GM12864 (cell line): ENCODE data around the gene DCAF7.

Experiments used
- DNase-seq: peaks from one replicate; pipeline ENCODE4 v3.0.0-alpha.2; 2011; ENCODE audit warnings: low read depth
- H3K4me3 ChIP-seq: 2 replicates; pipeline ENCODE4 v1.5.1; 2011; ENCODE audit warnings: mild to moderate bottlenecking, low read depth, low read length, control low read depth
- TF ChIP-seq, protein P1 (sequence below): IDR thresholded peaks from 2 replicates; pipeline ENCODE4 v1.5.1; 2011; ENCODE audit warnings: low read depth, mild to moderate bottlenecking, moderate library complexity, low read length, control low read depth, inconsistent platforms; ENCODE audit errors: missing control alignments

The DCAF7 gene

DNA sequence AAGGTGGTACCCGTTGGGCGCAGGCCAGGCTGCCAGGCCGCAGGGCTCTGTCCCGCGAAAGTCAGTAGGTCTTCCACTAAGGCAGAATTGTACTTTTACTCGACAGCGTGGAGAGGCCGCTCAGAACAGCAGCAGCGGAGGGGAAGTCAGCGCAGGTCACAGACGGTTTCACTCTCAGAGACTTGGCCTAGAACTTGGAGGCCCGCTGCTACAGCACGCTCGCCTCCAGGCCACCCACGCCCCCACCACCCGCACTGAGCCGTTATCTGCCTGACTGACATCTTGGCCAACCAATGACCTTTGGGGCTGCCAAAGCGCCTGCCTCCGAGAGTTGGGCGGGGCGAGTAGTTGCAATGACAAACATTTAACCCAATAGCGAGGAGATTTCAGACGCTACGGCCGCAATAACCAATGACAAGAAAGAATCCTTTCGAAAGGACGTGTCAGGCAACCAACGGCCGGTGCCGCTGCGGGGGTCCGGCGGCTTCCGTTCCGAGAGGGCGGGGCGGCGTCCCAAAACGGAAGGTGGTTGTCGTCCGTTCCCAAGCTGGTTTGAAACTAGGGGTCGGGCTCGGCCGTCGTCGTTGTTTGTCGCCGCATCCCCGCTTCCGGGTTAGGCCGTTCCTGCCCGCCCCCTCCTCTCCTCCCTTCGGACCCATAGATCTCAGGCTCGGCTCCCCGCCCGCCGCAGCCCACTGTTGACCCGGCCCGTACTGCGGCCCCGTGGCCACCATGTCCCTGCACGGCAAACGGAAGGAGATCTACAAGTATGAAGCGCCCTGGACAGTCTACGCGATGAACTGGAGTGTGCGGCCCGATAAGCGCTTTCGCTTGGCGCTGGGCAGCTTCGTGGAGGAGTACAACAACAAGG, at the start of gene DCAF7:
Gene DCAF7 (plus strand): TSS at position 532 of the 871 bp plus-strand sequence. CDS start 201 bp downstream, at position 733.
- TF ChIP-seq, protein P1, sequence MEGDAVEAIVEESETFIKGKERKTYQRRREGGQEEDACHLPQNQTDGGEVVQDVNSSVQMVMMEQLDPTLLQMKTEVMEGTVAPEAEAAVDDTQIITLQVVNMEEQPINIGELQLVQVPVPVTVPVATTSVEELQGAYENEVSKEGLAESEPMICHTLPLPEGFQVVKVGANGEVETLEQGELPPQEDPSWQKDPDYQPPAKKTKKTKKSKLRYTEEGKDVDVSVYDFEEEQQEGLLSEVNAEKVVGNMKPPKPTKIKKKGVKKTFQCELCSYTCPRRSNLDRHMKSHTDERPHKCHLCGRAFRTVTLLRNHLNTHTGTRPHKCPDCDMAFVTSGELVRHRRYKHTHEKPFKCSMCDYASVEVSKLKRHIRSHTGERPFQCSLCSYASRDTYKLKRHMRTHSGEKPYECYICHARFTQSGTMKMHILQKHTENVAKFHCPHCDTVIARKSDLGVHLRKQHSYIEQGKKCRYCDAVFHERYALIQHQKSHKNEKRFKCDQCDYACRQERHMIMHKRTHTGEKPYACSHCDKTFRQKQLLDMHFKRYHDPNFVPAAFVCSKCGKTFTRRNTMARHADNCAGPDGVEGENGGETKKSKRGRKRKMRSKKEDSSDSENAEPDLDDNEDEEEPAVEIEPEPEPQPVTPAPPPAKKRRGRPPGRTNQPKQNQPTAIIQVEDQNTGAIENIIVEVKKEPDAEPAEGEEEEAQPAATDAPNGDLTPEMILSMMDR = no peak
- DNase-seq = peak; percentile 100
- H3K4me3 ChIP-seq = peak within 1 kb of the TSS; percentile 98

DNA sequence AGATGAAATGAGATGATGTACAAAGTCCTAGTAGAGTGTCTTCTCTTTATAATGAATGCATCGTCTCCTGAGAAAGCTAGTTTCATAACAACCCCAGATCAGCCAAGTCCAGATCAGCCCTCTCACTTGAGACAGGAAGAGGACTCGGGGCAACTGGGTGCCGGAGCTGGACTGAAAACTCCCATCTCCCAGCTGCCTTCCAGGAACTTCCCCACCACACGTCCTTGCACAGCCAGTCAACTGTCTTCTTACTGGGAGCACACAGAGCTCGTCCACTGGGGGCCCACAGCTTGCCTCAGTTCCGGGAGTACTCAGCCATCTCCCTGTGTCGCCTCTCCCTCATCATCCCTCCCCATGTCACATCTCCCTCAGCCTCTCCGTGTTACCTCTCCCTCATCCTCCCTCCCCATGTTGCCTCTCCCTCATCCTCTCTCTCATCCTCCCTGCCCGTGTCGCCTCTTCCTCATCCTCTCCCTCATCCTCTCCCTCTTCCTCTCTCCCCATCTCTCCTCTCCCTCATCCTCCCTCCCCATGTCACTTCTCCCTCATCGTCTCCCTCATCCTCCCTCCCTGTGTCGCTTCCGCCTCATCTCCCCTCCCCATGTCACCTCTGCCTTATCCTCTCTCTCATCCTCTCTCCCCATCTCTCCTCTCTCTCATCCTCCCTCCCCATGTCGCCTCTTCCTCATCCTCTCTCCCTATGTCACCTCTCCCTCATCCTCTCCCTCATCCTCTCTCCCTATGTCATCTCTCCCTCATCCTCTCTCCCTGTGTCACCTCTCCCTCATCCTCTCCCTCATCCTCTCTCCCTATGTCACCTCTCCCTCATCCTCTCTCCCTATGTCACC, 49.5 kb upstream of the DCAF7 start:
- no peak for DNase-seq
- TF ChIP-seq, protein P1 = no peak
- H3K4me3 ChIP-seq = no peak overlapping the region

DNA sequence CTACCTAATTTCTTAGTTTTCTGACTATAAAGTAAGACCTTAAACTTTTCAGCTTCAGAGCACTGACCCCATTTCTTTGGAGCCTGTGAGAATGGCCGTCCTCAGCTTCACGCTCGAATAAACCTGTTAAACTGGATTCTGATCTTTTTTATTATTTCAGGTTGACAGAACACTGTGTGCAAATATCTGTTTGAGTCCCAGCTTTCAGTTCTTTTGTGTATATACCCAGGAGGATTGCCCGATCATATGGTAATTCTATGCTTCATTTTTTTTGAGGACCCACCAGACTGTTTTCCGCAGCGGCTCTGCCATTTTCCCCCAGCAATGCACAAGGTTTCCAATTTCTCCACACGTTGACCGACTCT, 47.0 kb upstream of the DCAF7 start:
- DNase-seq = no peak
- no peak overlapping the region for H3K4me3 ChIP-seq
- TF ChIP-seq, protein P1 = no peak

DNA sequence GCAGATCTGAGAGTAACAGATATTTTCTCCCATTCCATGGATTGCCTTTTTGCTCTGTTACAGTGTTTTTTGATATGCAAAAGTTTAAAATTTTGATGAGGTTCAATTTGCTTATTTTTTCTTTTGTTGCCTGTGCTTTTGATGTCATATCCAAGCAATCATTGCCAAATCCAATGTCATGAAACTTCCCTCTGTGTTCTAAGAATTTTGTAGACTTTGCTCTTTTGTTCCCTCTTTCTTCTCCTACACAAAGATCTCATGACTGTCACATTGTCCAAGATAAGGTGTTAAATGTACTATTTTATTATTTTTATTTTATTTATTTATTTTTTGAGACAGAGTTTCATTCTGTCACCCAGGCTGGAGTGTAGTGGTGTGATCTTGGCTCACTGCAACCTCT, 46.0 kb upstream of the DCAF7 start:
- DNase-seq = no peak
- TF ChIP-seq, protein P1 = no peak
- no peak overlapping the region for H3K4me3 ChIP-seq

GRCh38 chr17:63505341-63505740, 44.9 kb upstream of the DCAF7 start:
- TF ChIP-seq, protein P1 = no peak
- H3K4me3 ChIP-seq = no peak overlapping the region
- DNase-seq = no peak

GRCh38 chr17:63506627-63507026, 43.6 kb upstream of the DCAF7 start:
- DNase-seq = no peak
- TF ChIP-seq, protein P1 = no peak
- no peak overlapping the region for H3K4me3 ChIP-seq
